Muscle of leg (tissue), 11 donors: ENCODE measurements around the gene RGMB. TPM values are rescaled to one million over a fixed set of nuclear protein-coding genes. Genes with fewer than 3 reads are reported as not detected.
"Not testable (repeated sequence)": the region's sequence is repeated elsewhere in the genome, so short reads cannot be mapped to it uniquely, and the experiment has no call there.

Source experiments
- DNase-seq: peaks from one replicate; pipeline ENCODE4 v3.0.0; 2013
- H3K27ac ChIP-seq: one replicate; pipeline ENCODE4 v1.5.1; 2013; ENCODE audit warnings: mild to moderate bottlenecking, low read length, control low read depth
- H3K27me3 ChIP-seq: one replicate; pipeline ENCODE4 v1.6.1; 2013; ENCODE audit warnings: low read length; ENCODE audit not compliant: control insufficient read depth, insufficient read depth
- H3K36me3 ChIP-seq: one replicate; pipeline ENCODE4 v1.6.1; 2013; ENCODE audit warnings: low read length; ENCODE audit not compliant: control insufficient read depth, insufficient read depth
- H3K4me1 ChIP-seq: one replicate; pipeline ENCODE4 v1.6.1; 2013; ENCODE audit warnings: low read length; ENCODE audit not compliant: control insufficient read depth, insufficient read depth
- H3K4me3 ChIP-seq: one replicate; pipeline ENCODE4 v1.5.1; 2013; ENCODE audit warnings: low read length, control low read depth
- H3K9me3 ChIP-seq: replicated peaks from 2 replicates; pipeline ENCODE4 v1.6.1; 2013; ENCODE audit warnings: low read depth, low read length; ENCODE audit not compliant: control insufficient read depth
- WGBS: methylation state at CpG from one replicate; pipeline ENCODE4 v1.1.5; 2013; ENCODE audit warnings: missing lambda C conversion rate; ENCODE audit not compliant: insufficient coverage; 5-methylcytosine and 5-hydroxymethylcytosine counted together
- polyA plus RNA-seq, 8 donors: library from polyadenylated mRNA; unstranded; fragments of 120-200 nt; gene quantifications; one replicate each; pipeline versions ENCODE4 v1.2.1 to v1.2.3, GENCODE V29; 2013; ENCODE audit warnings: inconsistent platforms in 1 of 8, low replicate concordance in 1 of 8; ENCODE audit not compliant: insufficient read length in 8 of 8, insufficient read depth in 1 of 8
- total RNA-seq: library from RNA; stranded (reverse); fragments of 120-200 nt; gene quantifications from one replicate; pipeline ENCODE4 v1.2.4, GENCODE V29; 2013

The RGMB gene
- total and polyA plus RNA-seq, 9 donors = 29.5 to 72.0 (median 46.9) TPM

DNA sequence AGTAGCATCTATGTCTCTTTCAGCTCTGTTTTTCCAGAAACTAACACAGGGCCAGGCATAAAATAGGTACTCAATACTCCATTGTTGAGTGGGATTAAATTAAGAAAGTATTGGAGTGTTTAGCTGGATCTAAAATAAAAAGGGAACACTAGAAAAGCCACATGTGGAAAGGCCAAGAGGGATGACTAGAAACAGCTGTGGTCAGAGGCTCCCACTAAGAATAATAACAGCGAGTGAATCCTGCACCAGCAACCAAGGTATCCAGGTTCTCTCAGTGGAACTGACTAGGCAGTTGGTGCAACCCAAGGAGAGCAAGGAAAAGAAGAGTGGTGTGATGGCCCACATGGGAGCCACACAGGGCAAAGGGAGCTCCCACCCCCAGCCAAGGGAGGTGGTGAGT lies 31.5 kb upstream of the RGMB start:
- Histone ChIP-seq H3K36me3 (no peaks in the 10 kb centered on the region), H3K4me3 (no peak overlapping the region), H3K9me3 (peaks cover 3% of the 10 kb centered on the region), H3K4me1 (no peaks in the 10 kb centered on the region), H3K27me3 (no peaks in the 10 kb centered on the region), H3K27ac (no peak overlapping the region)
- WGBS = no CpG with 5 or more reads among the region's 1 CpG
- DNase-seq = no peak

DNA sequence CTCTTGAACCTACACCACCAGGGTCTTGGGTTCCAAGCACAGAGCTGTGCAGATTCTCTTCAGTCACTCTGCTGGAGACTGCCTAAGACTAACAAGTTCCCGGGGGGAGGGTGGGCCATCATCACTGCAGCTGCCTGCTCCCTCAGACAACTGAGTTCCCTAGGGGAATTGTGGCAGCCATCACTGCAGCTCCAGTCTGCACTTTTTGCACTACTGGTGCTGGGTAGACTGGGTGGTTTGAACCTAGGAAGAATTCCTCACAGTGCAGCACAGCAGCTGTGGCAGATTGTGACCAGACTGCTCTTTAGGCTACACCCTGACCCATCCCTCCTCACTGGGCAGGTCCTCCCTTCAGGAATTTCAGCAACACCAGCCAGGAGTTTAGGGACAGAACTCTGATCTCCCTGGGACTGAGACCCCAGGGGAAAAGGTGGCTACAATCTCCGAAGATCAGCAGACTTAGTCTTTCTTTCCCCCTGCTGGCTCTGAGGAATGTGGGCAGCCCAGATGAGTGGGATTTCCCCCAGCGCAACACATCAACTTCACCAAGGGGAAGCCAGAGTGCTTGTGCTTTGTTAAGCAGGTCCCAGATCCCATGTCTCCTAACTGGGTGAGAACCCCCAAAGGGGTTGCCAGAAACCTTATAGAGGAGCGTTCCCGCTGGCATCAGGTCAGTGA lies 30.9 kb upstream of the RGMB start:
- DNase-seq = no peak
- no peak overlapping the region for H3K4me3 ChIP-seq
- H3K36me3 ChIP-seq = no peaks in the 10 kb centered on the region
- H3K27me3 ChIP-seq = no peaks in the 10 kb centered on the region
- no peaks in the 10 kb centered on the region for H3K9me3 ChIP-seq
- H3K27ac ChIP-seq = no peak overlapping the region
- WGBS = 63% methylated on average over 2 of the region's 5 CpGs
- no peaks in the 10 kb centered on the region for H3K4me1 ChIP-seq

DNA sequence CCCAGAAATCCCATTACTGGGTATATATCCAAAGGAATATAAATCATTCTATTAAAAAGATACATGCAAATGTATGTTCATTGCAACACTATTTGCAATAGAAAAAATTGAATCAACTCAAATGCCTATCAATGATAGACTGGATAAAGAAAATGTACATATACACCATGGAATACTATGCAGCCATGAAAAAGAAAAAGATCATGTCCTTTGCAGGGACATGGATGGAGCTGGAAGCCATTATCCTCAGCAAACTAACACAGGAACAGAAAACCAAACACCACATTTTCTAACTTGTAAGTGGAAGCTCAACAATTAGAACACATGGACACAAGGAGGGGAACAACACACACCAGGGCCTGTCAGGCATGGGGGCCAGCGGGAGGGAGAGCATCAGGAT lies 25.2 kb upstream of the RGMB start:
- not testable (repeated sequence) for H3K4me1 ChIP-seq, H3K9me3 ChIP-seq, H3K36me3 ChIP-seq, H3K27ac ChIP-seq, H3K27me3 ChIP-seq, H3K4me3 ChIP-seq, DNase-seq
- WGBS = no CpG with 5 or more reads among the region's 1 CpG

DNA sequence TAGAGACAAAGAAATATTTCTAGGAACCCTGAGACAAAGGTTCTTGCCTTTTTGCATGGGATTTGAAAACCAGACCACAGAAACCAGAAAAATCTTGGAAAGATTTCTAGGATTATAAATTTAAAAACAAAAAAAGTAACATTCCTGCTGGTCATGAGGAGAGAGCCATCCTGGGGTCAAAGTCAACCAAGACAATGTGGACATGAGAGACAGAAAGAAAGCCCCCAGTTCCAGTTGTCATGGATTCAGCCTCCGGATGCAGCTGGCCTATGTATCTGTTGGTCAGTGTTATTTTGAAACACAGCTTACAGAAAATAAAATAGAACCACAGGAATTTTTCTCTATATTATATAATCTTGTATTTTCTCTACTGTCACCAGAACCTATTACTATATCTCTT lies 24.4 kb upstream of the RGMB start:
- WGBS = no CpG with 5 or more reads among the region's 1 CpG
- DNase-seq = no peak
- Histone ChIP-seq H3K27ac (no peak overlapping the region), H3K4me3 (no peak overlapping the region), H3K4me1 (no peaks in the 10 kb centered on the region), H3K36me3 (no peaks in the 10 kb centered on the region), H3K27me3 (no peaks in the 10 kb centered on the region), H3K9me3 (no peaks in the 10 kb centered on the region)

- Histone ChIP-seq H3K4me3 (no peak overlapping the region), H3K4me1 (no peaks in the 10 kb centered on the region), H3K27me3 (no peaks in the 10 kb centered on the region), H3K27ac (no peak overlapping the region), H3K9me3 (no peaks in the 10 kb centered on the region), H3K36me3 (no peaks in the 10 kb centered on the region)
- no CpG with 5 or more reads among the region's 4 CpGs for WGBS
- DNase-seq = no peak
Observed at GRCh38 chr5:98750693-98751092, 22.8 kb upstream of the RGMB start.

GRCh38 chr5:98752331-98752730 lies 21.1 kb upstream of the RGMB start:
- not testable (repeated sequence) for H3K27me3 ChIP-seq, H3K4me1 ChIP-seq, H3K36me3 ChIP-seq, H3K4me3 ChIP-seq, H3K27ac ChIP-seq, H3K9me3 ChIP-seq, DNase-seq
- WGBS = 95% methylated on average over 2 of the region's 7 CpGs

GRCh38 chr5:98752801-98753200 lies 20.7 kb upstream of the RGMB start:
- H3K4me1 ChIP-seq, H3K27ac ChIP-seq, H3K4me3 ChIP-seq, H3K36me3 ChIP-seq, H3K27me3 ChIP-seq, DNase-seq, H3K9me3 ChIP-seq: not testable (repeated sequence)
- no CpG with 5 or more reads among the region's 1 CpG for WGBS

DNA sequence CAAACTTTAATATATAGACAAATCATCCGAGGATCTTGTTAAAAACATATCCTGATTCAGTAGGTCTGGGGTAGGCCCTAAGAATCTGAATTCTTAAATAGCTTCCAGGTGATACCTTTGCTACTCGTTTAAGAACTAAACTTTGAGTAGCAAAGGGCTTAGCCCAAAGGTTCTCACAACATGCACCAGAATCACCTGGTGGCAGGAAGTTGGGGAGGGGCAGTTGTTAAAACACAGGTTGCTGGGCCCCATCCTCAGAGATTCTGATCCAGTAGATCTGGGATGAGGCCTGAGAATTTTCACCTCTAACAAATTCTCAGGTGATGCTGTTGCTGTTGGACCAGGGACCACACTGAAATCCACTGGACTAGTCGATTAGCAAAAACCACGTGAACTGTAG lies 20.0 kb upstream of the RGMB start:
- Histone ChIP-seq H3K4me1 (no peaks in the 10 kb centered on the region), H3K27ac (no peak overlapping the region), H3K36me3 (no peaks in the 10 kb centered on the region), H3K27me3 (no peaks in the 10 kb centered on the region), H3K9me3 (no peaks in the 10 kb centered on the region), H3K4me3 (no peak overlapping the region)
- WGBS = 60% methylated on average over 1 of the region's 4 CpGs
- no peak for DNase-seq

DNA sequence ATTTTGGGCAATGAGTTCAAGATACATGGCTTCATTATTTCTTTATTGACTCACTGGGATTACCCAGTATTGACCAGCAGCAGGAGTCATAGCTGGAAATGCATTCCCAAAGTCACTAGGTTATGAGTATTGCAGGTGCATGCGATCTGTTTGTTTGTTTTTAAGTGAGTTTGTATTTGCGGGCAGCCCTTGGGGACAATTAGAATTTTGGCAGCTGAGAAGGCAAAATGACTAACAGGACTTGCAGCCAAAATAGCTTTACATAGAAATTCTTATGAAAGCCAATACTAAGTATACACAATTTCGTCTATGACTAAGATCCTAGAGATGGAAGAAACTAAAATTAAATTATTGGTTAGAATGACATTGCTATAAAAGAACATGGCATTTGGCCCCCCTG lies 18.1 kb upstream of the RGMB start:
- WGBS = 100% methylated on average over 1 of the region's 3 CpGs
- DNase-seq = peak; percentile 43
- H3K4me1 ChIP-seq = no peaks in the 10 kb centered on the region
- H3K4me3 ChIP-seq = no peak overlapping the region
- no peaks in the 10 kb centered on the region for H3K36me3 ChIP-seq
- H3K27me3 ChIP-seq = no peaks in the 10 kb centered on the region
- no peak overlapping the region for H3K27ac ChIP-seq
- no peaks in the 10 kb centered on the region for H3K9me3 ChIP-seq

- no peaks in the 10 kb centered on the region for H3K36me3 ChIP-seq
- no peaks in the 10 kb centered on the region for H3K4me1 ChIP-seq
- H3K9me3 ChIP-seq = no peaks in the 10 kb centered on the region
- DNase-seq = no peak
- H3K4me3 ChIP-seq = no peak overlapping the region
- no peaks in the 10 kb centered on the region for H3K27me3 ChIP-seq
- no CpG with 5 or more reads among the region's 2 CpGs for WGBS
- H3K27ac ChIP-seq = no peak overlapping the region
Observed at GRCh38 chr5:98757978-98758377, 15.5 kb upstream of the RGMB start.
